ENCODE results near the gene LAMP2. TPM values are rescaled to one million over a fixed set of nuclear protein-coding genes. Genes with fewer than 3 reads are reported as not detected.

LAMP2 gene
- total and polyA plus RNA-seq, 9 of the 15 experiments (the other 6 are each of a cell fraction or from before 2014, with no cell fraction given) = 22.3 to 77.7 (median 48.6) TPM

DNA sequence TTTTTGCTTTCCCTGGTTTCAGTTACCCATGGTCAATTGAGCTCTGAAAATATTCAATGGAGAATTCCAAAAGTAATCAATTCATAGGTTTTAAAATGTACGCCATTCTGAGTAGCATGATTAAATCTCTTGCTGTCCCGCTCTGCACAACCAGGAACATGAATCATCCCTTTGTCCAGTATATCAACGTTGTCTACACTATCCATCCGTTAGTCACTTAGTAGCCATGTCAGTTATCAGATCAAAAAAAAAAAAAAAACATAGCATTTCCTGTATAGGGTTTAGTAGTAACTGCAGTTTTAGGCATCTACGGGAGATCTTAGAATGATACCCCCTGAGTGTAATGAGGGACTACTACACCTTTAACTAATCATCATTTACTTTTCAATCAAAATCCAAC, 15.1 kb downstream of the LAMP2 start (continued):
- TF ChIP-seq HNRNPLL (IDR thresholded peaks at IDR 0.05; ENCODE audit: low read depth, low read length, poor library complexity, severe bottlenecking) = peak; percentile 96
- TF ChIP-seq ZNF436 (CRISPR knock-in tag; IDR thresholded peaks at IDR 0.05) = no peak
- no peak for TF ChIP-seq ERF (CRISPR knock-in tag; IDR thresholded peaks at IDR 0.05)
- peak; percentile 64 for TF ChIP-seq ARID1B (IDR thresholded peaks at IDR 0.05)
- TF ChIP-seq, protein P1, sequence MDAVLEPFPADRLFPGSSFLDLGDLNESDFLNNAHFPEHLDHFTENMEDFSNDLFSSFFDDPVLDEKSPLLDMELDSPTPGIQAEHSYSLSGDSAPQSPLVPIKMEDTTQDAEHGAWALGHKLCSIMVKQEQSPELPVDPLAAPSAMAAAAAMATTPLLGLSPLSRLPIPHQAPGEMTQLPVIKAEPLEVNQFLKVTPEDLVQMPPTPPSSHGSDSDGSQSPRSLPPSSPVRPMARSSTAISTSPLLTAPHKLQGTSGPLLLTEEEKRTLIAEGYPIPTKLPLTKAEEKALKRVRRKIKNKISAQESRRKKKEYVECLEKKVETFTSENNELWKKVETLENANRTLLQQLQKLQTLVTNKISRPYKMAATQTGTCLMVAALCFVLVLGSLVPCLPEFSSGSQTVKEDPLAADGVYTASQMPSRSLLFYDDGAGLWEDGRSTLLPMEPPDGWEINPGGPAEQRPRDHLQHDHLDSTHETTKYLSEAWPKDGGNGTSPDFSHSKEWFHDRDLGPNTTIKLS (IDR thresholded peaks at IDR 0.05; ENCODE audit: borderline replicate concordance, low read depth) = no peak
- TF ChIP-seq ZNF197 (CRISPR knock-in tag; IDR thresholded peaks at IDR 0.05; ENCODE audit: low read depth) = no peak
- TF ChIP-seq, protein P2, sequence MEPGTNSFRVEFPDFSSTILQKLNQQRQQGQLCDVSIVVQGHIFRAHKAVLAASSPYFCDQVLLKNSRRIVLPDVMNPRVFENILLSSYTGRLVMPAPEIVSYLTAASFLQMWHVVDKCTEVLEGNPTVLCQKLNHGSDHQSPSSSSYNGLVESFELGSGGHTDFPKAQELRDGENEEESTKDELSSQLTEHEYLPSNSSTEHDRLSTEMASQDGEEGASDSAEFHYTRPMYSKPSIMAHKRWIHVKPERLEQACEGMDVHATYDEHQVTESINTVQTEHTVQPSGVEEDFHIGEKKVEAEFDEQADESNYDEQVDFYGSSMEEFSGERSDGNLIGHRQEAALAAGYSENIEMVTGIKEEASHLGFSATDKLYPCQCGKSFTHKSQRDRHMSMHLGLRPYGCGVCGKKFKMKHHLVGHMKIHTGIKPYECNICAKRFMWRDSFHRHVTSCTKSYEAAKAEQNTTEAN (CRISPR knock-in tag; IDR thresholded peaks at IDR 0.05) = no peak
- TF ChIP-seq, protein P3, sequence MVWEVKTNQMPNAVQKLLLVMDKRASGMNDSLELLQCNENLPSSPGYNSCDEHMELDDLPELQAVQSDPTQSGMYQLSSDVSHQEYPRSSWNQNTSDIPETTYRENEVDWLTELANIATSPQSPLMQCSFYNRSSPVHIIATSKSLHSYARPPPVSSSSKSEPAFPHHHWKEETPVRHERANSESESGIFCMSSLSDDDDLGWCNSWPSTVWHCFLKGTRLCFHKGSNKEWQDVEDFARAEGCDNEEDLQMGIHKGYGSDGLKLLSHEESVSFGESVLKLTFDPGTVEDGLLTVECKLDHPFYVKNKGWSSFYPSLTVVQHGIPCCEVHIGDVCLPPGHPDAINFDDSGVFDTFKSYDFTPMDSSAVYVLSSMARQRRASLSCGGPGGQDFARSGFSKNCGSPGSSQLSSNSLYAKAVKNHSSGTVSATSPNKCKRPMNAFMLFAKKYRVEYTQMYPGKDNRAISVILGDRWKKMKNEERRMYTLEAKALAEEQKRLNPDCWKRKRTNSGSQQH (CRISPR knock-in tag; IDR thresholded peaks at IDR 0.05) = no peak
- TF ChIP-seq, protein P4, sequence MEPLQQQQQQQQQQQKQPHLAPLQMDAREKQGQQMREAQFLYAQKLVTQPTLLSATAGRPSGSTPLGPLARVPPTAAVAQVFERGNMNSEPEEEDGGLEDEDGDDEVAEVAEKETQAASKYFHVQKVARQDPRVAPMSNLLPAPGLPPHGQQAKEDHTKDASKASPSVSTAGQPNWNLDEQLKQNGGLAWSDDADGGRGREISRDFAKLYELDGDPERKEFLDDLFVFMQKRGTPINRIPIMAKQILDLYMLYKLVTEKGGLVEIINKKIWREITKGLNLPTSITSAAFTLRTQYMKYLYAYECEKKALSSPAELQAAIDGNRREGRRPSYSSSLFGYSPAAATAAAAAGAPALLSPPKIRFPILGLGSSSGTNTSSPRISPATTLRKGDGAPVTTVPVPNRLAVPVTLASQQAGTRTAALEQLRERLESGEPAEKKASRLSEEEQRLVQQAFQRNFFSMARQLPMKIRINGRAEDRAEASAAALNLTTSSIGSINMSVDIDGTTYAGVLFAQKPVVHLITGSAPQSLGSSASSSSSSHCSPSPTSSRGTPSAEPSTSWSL (CRISPR knock-in tag; IDR thresholded peaks at IDR 0.05; ENCODE audit: borderline replicate concordance) = no peak
- TF ChIP-seq, protein P5, sequence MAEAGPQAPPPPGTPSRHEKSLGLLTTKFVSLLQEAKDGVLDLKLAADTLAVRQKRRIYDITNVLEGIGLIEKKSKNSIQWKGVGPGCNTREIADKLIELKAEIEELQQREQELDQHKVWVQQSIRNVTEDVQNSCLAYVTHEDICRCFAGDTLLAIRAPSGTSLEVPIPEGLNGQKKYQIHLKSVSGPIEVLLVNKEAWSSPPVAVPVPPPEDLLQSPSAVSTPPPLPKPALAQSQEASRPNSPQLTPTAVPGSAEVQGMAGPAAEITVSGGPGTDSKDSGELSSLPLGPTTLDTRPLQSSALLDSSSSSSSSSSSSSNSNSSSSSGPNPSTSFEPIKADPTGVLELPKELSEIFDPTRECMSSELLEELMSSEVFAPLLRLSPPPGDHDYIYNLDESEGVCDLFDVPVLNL (CRISPR knock-in tag; IDR thresholded peaks at IDR 0.05; ENCODE audit: low read depth) = no peak
- TF ChIP-seq ELF4 (CRISPR knock-in tag; IDR thresholded peaks at IDR 0.05) = no peak
- no peak for TF ChIP-seq ZNF134 (CRISPR knock-in tag; conservative IDR thresholded peaks at IDR 0.05)
- no peak for TF ChIP-seq ZNF830 (CRISPR knock-in tag; IDR thresholded peaks at IDR 0.05)
- peak; percentile 47; the same call in 1 of the 2 replicates for TF ChIP-seq TEAD4 (IDR thresholded peaks at IDR 0.05; ENCODE audit: low read length)
- no peak for TF ChIP-seq TEAD4 (CRISPR knock-in tag; IDR thresholded peaks at IDR 0.05; ENCODE audit: borderline replicate concordance)
- no peak for TF ChIP-seq ZNF444 (CRISPR knock-in tag; IDR thresholded peaks at IDR 0.05)
- TF ChIP-seq, protein P6, sequence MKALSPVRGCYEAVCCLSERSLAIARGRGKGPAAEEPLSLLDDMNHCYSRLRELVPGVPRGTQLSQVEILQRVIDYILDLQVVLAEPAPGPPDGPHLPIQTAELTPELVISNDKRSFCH (CRISPR knock-in tag; IDR thresholded peaks at IDR 0.05) = no peak
- TF ChIP-seq, protein P6 (tag; IDR thresholded peaks at IDR 0.05) = no peak
- no peak for TF ChIP-seq CREB1 (IDR thresholded peaks at IDR 0.05)
- no peak for TF ChIP-seq CREB1 (CRISPR knock-in tag; IDR thresholded peaks at IDR 0.05)
- TF ChIP-seq DPF2 (IDR thresholded peaks at IDR 0.05) = peak; percentile 71
- no peak for TF ChIP-seq GTF2B (IDR thresholded peaks at IDR 0.05; ENCODE audit: extremely low read depth, insufficient read length)

All from K562 (cell line).